Measurements from ENCODE around the gene MDP1. TPM values are rescaled to one million over a fixed set of nuclear protein-coding genes. Genes with fewer than 3 reads are reported as not detected.

MDP1 gene
- total RNA-seq: 4.5 TPM

GRCh38 chr14:24215495-24216344 is at the start of gene MDP1:
MDP1 (minus strand) TSS chr14:24216066; CDS start chr14:24215955, 111 bp downstream.
- peak within 1 kb of the TSS; percentile 87 for H3K4me3 ChIP-seq (ENCODE audit: low read length)
- H3K4me1 ChIP-seq (ENCODE audit: insufficient read depth, low read length): peaks cover 47% of the 10 kb centered on the region
- H3K9me3 ChIP-seq (ENCODE audit: low read depth, low read length): no peaks in the 10 kb centered on the region

GRCh38 chr14:24264298-24264697 is 48.4 kb upstream of the MDP1 start:
- no peaks in the 10 kb centered on the region for H3K9me3 ChIP-seq (ENCODE audit: low read depth, low read length)
- H3K27me3 ChIP-seq (ENCODE audit: insufficient read depth, low read length): no peaks in the 10 kb centered on the region
- no peak overlapping the region for H3K4me3 ChIP-seq (ENCODE audit: low read length)
- no peaks in the 10 kb centered on the region for H3K4me1 ChIP-seq (ENCODE audit: insufficient read depth, low read length)

More at GRCh38 chr14:24215495-24216344, at the start of gene MDP1:
- no peaks in the 10 kb centered on the region for H3K27me3 ChIP-seq (ENCODE audit: insufficient read depth, low read length)

GRCh38 chr14:24263848-24264247 is 48.0 kb upstream of the MDP1 start:
- Histone ChIP-seq H3K4me1 (ENCODE audit: insufficient read depth, low read length) (no peaks in the 10 kb centered on the region), H3K27me3 (ENCODE audit: insufficient read depth, low read length) (no peaks in the 10 kb centered on the region), H3K4me3 (ENCODE audit: low read length) (no peak overlapping the region), H3K9me3 (ENCODE audit: low read depth, low read length) (no peaks in the 10 kb centered on the region)

- Histone ChIP-seq H3K9me3 (ENCODE audit: low read depth, low read length) (no peaks in the 10 kb centered on the region), H3K4me3 (ENCODE audit: low read length) (no peak within 1 kb of the TSS), H3K27me3 (ENCODE audit: insufficient read depth, low read length) (no peaks in the 10 kb centered on the region), H3K4me1 (ENCODE audit: insufficient read depth, low read length) (no peaks in the 10 kb centered on the region)
These were observed 47.2 kb upstream of the MDP1 start, which contains the start of gene TGM1 for GRCh38 chr14:24262821-24263733. TGM1 (minus strand) TSS chr14:24263177; CDS start chr14:24262352, 825 bp downstream.

- Histone ChIP-seq H3K4me1 (ENCODE audit: insufficient read depth, low read length) (no peaks in the 10 kb centered on the region), H3K4me3 (ENCODE audit: low read length) (no peak overlapping the region), H3K27me3 (ENCODE audit: insufficient read depth, low read length) (no peaks in the 10 kb centered on the region)
These were observed 46.1 kb upstream of the MDP1 start for GRCh38 chr14:24261969-24262327.

GRCh38 chr14:24261256-24261968 is 45.5 kb upstream of the MDP1 start:
- no peaks in the 10 kb centered on the region for H3K9me3 ChIP-seq (ENCODE audit: low read depth, low read length)
- H3K4me3 ChIP-seq (ENCODE audit: low read length): no peak overlapping the region
- H3K4me1 ChIP-seq (ENCODE audit: insufficient read depth, low read length): no peaks in the 10 kb centered on the region
- no peaks in the 10 kb centered on the region for H3K27me3 ChIP-seq (ENCODE audit: insufficient read depth, low read length)

More at GRCh38 chr14:24261969-24262327, 46.1 kb upstream of the MDP1 start:
- H3K9me3 ChIP-seq (ENCODE audit: low read depth, low read length): no peaks in the 10 kb centered on the region

- Histone ChIP-seq H3K4me1 (ENCODE audit: insufficient read depth, low read length) (no peaks in the 10 kb centered on the region), H3K4me3 (ENCODE audit: low read length) (no peak overlapping the region), H3K27me3 (ENCODE audit: insufficient read depth, low read length) (no peaks in the 10 kb centered on the region), H3K9me3 (ENCODE audit: low read depth, low read length) (no peaks in the 10 kb centered on the region)
These were observed 44.9 kb upstream of the MDP1 start for GRCh38 chr14:24260780-24261157.

- Histone ChIP-seq H3K4me1 (ENCODE audit: insufficient read depth, low read length) (no peaks in the 10 kb centered on the region), H3K4me3 (ENCODE audit: low read length) (no peak overlapping the region), H3K27me3 (ENCODE audit: insufficient read depth, low read length) (no peaks in the 10 kb centered on the region), H3K9me3 (ENCODE audit: low read depth, low read length) (no peaks in the 10 kb centered on the region)
These were observed 44.3 kb upstream of the MDP1 start for GRCh38 chr14:24260026-24260779.

- Histone ChIP-seq H3K9me3 (ENCODE audit: low read depth, low read length) (no peaks in the 10 kb centered on the region), H3K4me1 (ENCODE audit: insufficient read depth, low read length) (no peaks in the 10 kb centered on the region), H3K27me3 (ENCODE audit: insufficient read depth, low read length) (no peaks in the 10 kb centered on the region), H3K4me3 (ENCODE audit: low read length) (no peak overlapping the region)
These were observed 43.6 kb upstream of the MDP1 start for GRCh38 chr14:24259282-24260025.

GRCh38 chr14:24258548-24259265 is 42.8 kb upstream of the MDP1 start:
- H3K4me3 ChIP-seq (ENCODE audit: low read length): no peak overlapping the region
- H3K4me1 ChIP-seq (ENCODE audit: insufficient read depth, low read length): no peaks in the 10 kb centered on the region
- no peaks in the 10 kb centered on the region for H3K27me3 ChIP-seq (ENCODE audit: insufficient read depth, low read length)
- no peaks in the 10 kb centered on the region for H3K9me3 ChIP-seq (ENCODE audit: low read depth, low read length)

GRCh38 chr14:24258119-24258518 is 42.3 kb upstream of the MDP1 start:
- Histone ChIP-seq H3K27me3 (ENCODE audit: insufficient read depth, low read length) (no peaks in the 10 kb centered on the region), H3K4me1 (ENCODE audit: insufficient read depth, low read length) (no peaks in the 10 kb centered on the region), H3K9me3 (ENCODE audit: low read depth, low read length) (no peaks in the 10 kb centered on the region), H3K4me3 (ENCODE audit: low read length) (no peak overlapping the region)

GRCh38 chr14:24256960-24257359 is 41.1 kb upstream of the MDP1 start:
- H3K4me1 ChIP-seq (ENCODE audit: insufficient read depth, low read length): no peaks in the 10 kb centered on the region
- no peaks in the 10 kb centered on the region for H3K9me3 ChIP-seq (ENCODE audit: low read depth, low read length)
- no peaks in the 10 kb centered on the region for H3K27me3 ChIP-seq (ENCODE audit: insufficient read depth, low read length)
- H3K4me3 ChIP-seq (ENCODE audit: low read length): no peak overlapping the region
